H1 (cell line): ENCODE data around the gene TMEM106C. TPM values are rescaled to one million over a fixed set of nuclear protein-coding genes. Genes with fewer than 3 reads are reported as not detected.

Experiments
- CTCF ChIA-PET: fragments of 300-600 bp; sonication (Branson Sonifier 250); formaldehyde crosslinking; loops from one replicate; lab custom pipeline; 2021; ENCODE audit not compliant: partially characterized antibody; lab: Charles Lee
- POLR2A ChIA-PET: fragments of 300-600 bp; sonication (Branson Sonifier 250); formaldehyde crosslinking; loops from one replicate; lab custom pipeline; 2021; ENCODE audit warnings: inconsistent platforms; ENCODE audit not compliant: partially characterized antibody; lab: Charles Lee
- DNase-seq, 2 experiments: peaks; one replicate each; pipeline versions ENCODE4 v3.0.0 to v3.0.0-alpha.2; 2010 to 2022; ENCODE audit warnings: low spot score in 2 of 2, low read depth in 1 of 2, mixed read lengths in 1 of 2
- FAIRE-seq: peaks from 2 replicates; lab custom pipeline; 2011; peaks lifted over from hg19 to GRCh38; lab: Jason Lieb, UNC
- H2AFZ ChIP-seq: 2 replicates; pipeline ENCODE4 v1.8.1; 2012; ENCODE audit warnings: low read length, inconsistent platforms
- H2AK5ac ChIP-seq: 2 replicates; pipeline ENCODE4 v1.6.1; 2013; ENCODE audit warnings: low read depth, low read length
- H2BK120ac ChIP-seq: replicated peaks from 2 replicates; pipeline ENCODE3; 2013; ENCODE audit warnings: low read depth, low read length, inconsistent platforms
- H2BK12ac ChIP-seq: 2 replicates; pipeline ENCODE4 v1.6.1; 2013; ENCODE audit warnings: low read depth, low read length
- H2BK15ac ChIP-seq: 2 replicates; pipeline ENCODE4 v1.6.1; 2013; ENCODE audit warnings: low read length
- H2BK20ac ChIP-seq: 2 replicates; pipeline ENCODE4 v1.6.1; 2013; ENCODE audit warnings: low read length
- H2BK5ac ChIP-seq: 2 replicates; pipeline ENCODE4 v1.6.1; 2013; ENCODE audit warnings: low read depth, low read length
- H3K14ac ChIP-seq: 2 replicates; pipeline ENCODE4 v1.6.1; 2013; ENCODE audit warnings: inconsistent platforms; ENCODE audit not compliant: insufficient read length
- H3K18ac ChIP-seq: 2 replicates; pipeline ENCODE4 v1.6.1; 2013; ENCODE audit warnings: low read length; ENCODE audit errors: extremely low read depth
- H3K23ac ChIP-seq: 2 replicates; pipeline ENCODE4 v1.6.1; 2013; ENCODE audit warnings: inconsistent platforms; ENCODE audit not compliant: insufficient read length
- H3K23me2 ChIP-seq: 2 replicates; pipeline ENCODE4 v1.6.1; 2013; ENCODE audit warnings: low read depth, low read length
- H3K27ac ChIP-seq: 2 replicates; pipeline ENCODE4 v1.6.1; 2011; ENCODE audit warnings: low read depth, low read length, inconsistent platforms
- H3K27me3 ChIP-seq, 4 experiments: replicated peaks in 1 of 4; 1 replicate in 1 of 4; 2 replicates in 3 of 4; pipeline versions ENCODE4 v1.6.1 to v1.8.1; 2011 to 2013; ENCODE audit warnings: low read length in 3 of 4, mild to moderate bottlenecking in 3 of 4, inconsistent platforms in 2 of 4, mixed read lengths in 2 of 4, moderate library complexity in 1 of 4; ENCODE audit not compliant: control insufficient read depth in 3 of 4, insufficient read depth in 3 of 4; ENCODE audit errors: extremely low read depth in 1 of 4
- H3K36me3 ChIP-seq, 4 experiments: 2 replicates each; pipeline versions ENCODE4 v1.6.1 to v1.8.1; 2011 to 2013; ENCODE audit warnings: mild to moderate bottlenecking in 4 of 4, low read length in 3 of 4, moderate library complexity in 2 of 4, control low read depth in 1 of 4, inconsistent platforms in 1 of 4; ENCODE audit not compliant: insufficient read depth in 4 of 4, control insufficient read depth in 2 of 4
- H3K4ac ChIP-seq: replicated peaks from 2 replicates; pipeline ENCODE3; 2013; ENCODE audit warnings: low read length, low read depth, mixed read lengths, inconsistent platforms; ENCODE audit not compliant: insufficient read length
- H3K4me1 ChIP-seq, 4 experiments: replicated peaks in 1 of 4; 1 replicate in 1 of 4; 2 replicates in 3 of 4; pipeline versions ENCODE4 v1.6.1 to v1.8.1; 2011 to 2013; ENCODE audit warnings: low read length in 3 of 4, inconsistent platforms in 2 of 4, mixed read lengths in 1 of 4; ENCODE audit not compliant: insufficient read depth in 4 of 4, control insufficient read depth in 3 of 4
- H3K4me2 ChIP-seq, 2 experiments: 2 replicates each; pipeline versions ENCODE4 v1.6.1 to v1.8.1; 2011 to 2013; ENCODE audit warnings: low read depth in 2 of 2, low read length in 2 of 2, control low read depth in 1 of 2, inconsistent platforms in 1 of 2, mild to moderate bottlenecking in 1 of 2; ENCODE audit not compliant: insufficient read depth in 1 of 2
- H3K4me3 ChIP-seq, 4 experiments: fragments of 200-600, 300-600 bp in 1 of 4; sonication (generic), shearing (Covaris generic), sonication (Bioruptor Twin) in 1 of 4; 2 replicates each; pipeline versions ENCODE4 v1.5.1 to v1.8.1; 2011 to 2016; ENCODE audit warnings: low read length in 4 of 4, low read depth in 3 of 4, control low read depth in 2 of 4, inconsistent platforms in 2 of 4, mild to moderate bottlenecking in 2 of 4, mixed read lengths in 1 of 4, moderate library complexity in 1 of 4; ENCODE audit not compliant: insufficient read depth in 2 of 4; ENCODE audit errors: extremely low read depth in 1 of 4
- H3K56ac ChIP-seq: replicated peaks from 2 replicates; pipeline ENCODE3; 2013; ENCODE audit warnings: low read depth, mild to moderate bottlenecking, mixed read lengths, low read length, inconsistent platforms; ENCODE audit not compliant: insufficient read length
- H3K79me1 ChIP-seq: 2 replicates; pipeline ENCODE4 v1.6.1; 2013; ENCODE audit warnings: low read depth, low read length, control low read depth
- H3K79me2 ChIP-seq, 2 experiments: 2 replicates each; pipeline versions ENCODE4 v1.6.1 to v1.8.1; 2012 to 2013; ENCODE audit warnings: low read length in 2 of 2, mild to moderate bottlenecking in 2 of 2, inconsistent platforms in 1 of 2; ENCODE audit not compliant: insufficient read depth in 2 of 2, control insufficient read depth in 1 of 2
- H3K9ac ChIP-seq, 4 experiments: replicated peaks in 1 of 4; 1 replicate in 1 of 4; 2 replicates in 3 of 4; pipeline versions ENCODE4 v1.6.1 to v1.8.1; 2011 to 2013; ENCODE audit warnings: low read depth in 3 of 4, low read length in 3 of 4, control low read depth in 2 of 4, mild to moderate bottlenecking in 2 of 4, moderate library complexity in 2 of 4, inconsistent platforms in 1 of 4; ENCODE audit errors: extremely low read depth in 1 of 4
- H3K9me3 ChIP-seq, 2 experiments: 2 replicates each; pipeline versions ENCODE4 v1.6.1 to v1.8.1; 2012 to 2013; ENCODE audit warnings: mild to moderate bottlenecking in 2 of 2, moderate library complexity in 2 of 2, control low read depth in 1 of 2, inconsistent platforms in 1 of 2, low read depth in 1 of 2, low read length in 1 of 2, mixed read lengths in 1 of 2; ENCODE audit not compliant: insufficient read depth in 2 of 2
- H4K20me1 ChIP-seq, 2 experiments: replicated peaks in 1 of 2; 2 replicates each; pipeline versions ENCODE3 to v1.8.1; 2011 to 2013; ENCODE audit warnings: inconsistent platforms in 2 of 2, low read length in 2 of 2, mild to moderate bottlenecking in 1 of 2; ENCODE audit not compliant: insufficient read depth in 2 of 2, control insufficient read depth in 1 of 2
- H4K5ac ChIP-seq: 2 replicates; pipeline ENCODE4 v1.6.1; 2013; ENCODE audit warnings: low read length, low read depth, mixed read lengths, inconsistent platforms; ENCODE audit not compliant: insufficient read length
- H4K8ac ChIP-seq: 2 replicates; pipeline ENCODE4 v1.8.0; 2013; ENCODE audit warnings: mild to moderate bottlenecking, moderate library complexity, low read length, inconsistent platforms; ENCODE audit not compliant: insufficient read depth; ENCODE audit errors: extremely low read depth
- H4K91ac ChIP-seq: replicated peaks from 2 replicates; pipeline ENCODE3; 2013; ENCODE audit warnings: low read length, mixed read lengths, inconsistent platforms; ENCODE audit not compliant: insufficient read length
- CREB1 ChIP-seq: IDR thresholded peaks from 2 replicates; pipeline ENCODE4 v1.6.1; 2012; ENCODE audit warnings: inconsistent platforms
- E2F6 ChIP-seq: IDR thresholded peaks from 2 replicates; pipeline ENCODE4 v1.6.1; 2012; ENCODE audit warnings: inconsistent platforms
- EGR1 ChIP-seq: IDR thresholded peaks from 2 replicates; pipeline ENCODE4 v1.6.1; 2011; ENCODE audit warnings: low read depth, low read length, borderline replicate concordance
- EZH2 ChIP-seq: fragments of 200-600 bp; sonication (generic); IDR thresholded peaks from 2 replicates; pipeline ENCODE4 v1.7.1; 2012; ENCODE audit warnings: low read depth, mild to moderate bottlenecking, moderate library complexity, low read length, inconsistent platforms; ENCODE audit not compliant: severe bottlenecking
- MAX ChIP-seq: IDR thresholded peaks from 2 replicates; pipeline ENCODE4 v1.6.1; 2012; ENCODE audit warnings: inconsistent platforms
- RBBP5 ChIP-seq: IDR thresholded peaks from 2 replicates; pipeline ENCODE4 v1.7.1; 2012; ENCODE audit warnings: low read depth, mild to moderate bottlenecking, inconsistent platforms, low read length, moderate library complexity, borderline replicate concordance
- SAP30 ChIP-seq: fragments of 300-600 bp; sonication (generic); IDR thresholded peaks from 2 replicates; pipeline ENCODE4 v1.7.1; 2012; ENCODE audit warnings: low read length, moderate library complexity, mild to moderate bottlenecking, inconsistent platforms; ENCODE audit not compliant: insufficient read depth, insufficient replicate concordance
- SIN3A ChIP-seq, 2 experiments: IDR thresholded peaks in 1 of 2; conservative IDR thresholded peaks in 1 of 2; 2 replicates each; pipeline ENCODE4 v1.6.1; 2011 to 2012; ENCODE audit warnings: low read length in 2 of 2, improper control_type of control experiment in 1 of 2, low read depth in 1 of 2, mild to moderate bottlenecking in 1 of 2
- WGBS, 2 experiments: shearing (Covaris generic) in 1 of 2; methylation state at CpG; one replicate each; pipeline versions ENCODE4 v1.1.6 to v1.1.7; 2013 to 2015; ENCODE audit warnings: low lambda C conversion rate in 2 of 2, mixed read lengths in 2 of 2, inconsistent platforms in 1 of 2, low coverage in 1 of 2, missing lambda C conversion rate in 1 of 2; ENCODE audit not compliant: insufficient replicate concordance in 2 of 2, insufficient coverage in 1 of 2, insufficient read length in 1 of 2; ENCODE audit errors: extremely low coverage in 1 of 2, missing lambda C conversion rate in 1 of 2; 5-methylcytosine and 5-hydroxymethylcytosine counted together
- polyA plus RNA-seq, 7 experiments: library from polyadenylated mRNA; depleted of rRNA in 3 of 7; stranded (reverse) in 5 of 7; unstranded in 2 of 7; fragments of >200 nt in 5 of 7; fragments of 200-250 nt in 2 of 7; gene quantifications; 1 replicate in 5 of 7; 2 replicates in 1 of 7; 4 replicates in 1 of 7; pipeline versions ENCODE4 v1.2.1 to v1.2.3, GENCODE V29; 2011 to 2013; ENCODE audit warnings: missing spikeins in 2 of 7, mixed read lengths in 2 of 7
- total RNA-seq: library from RNA; stranded (reverse); fragmentation: NEBNext Ultra II Directional; extraction: Animal tissue kit (Norgen Biotek cat#: 25700); gene quantifications from 2 replicates; pipeline ENCODE4 v1.2.1, GENCODE V29; 2021

The TMEM106C gene
- total and polyA plus RNA-seq, 2 of the 8 experiments (the other 6 are each of a cell fraction or from before 2014, with no cell fraction given): 36.6 to 45.3 TPM

GRCh38 chr12:47954058-47954457 is 9.3 kb upstream of the TMEM106C start:
- Histone ChIP-seq H4K5ac (no peak overlapping the region), H3K4me2 (no peak overlapping the region), H3K79me2 (no peaks in the 10 kb centered on the region), H3K9ac (no peak overlapping the region), H2BK120ac (no peak overlapping the region), H3K14ac (no peak overlapping the region), H3K4ac (no peak overlapping the region), H2BK5ac (no peak overlapping the region), H3K9me3 (peaks cover 17% of the 10 kb centered on the region in 2 experiments), H4K20me1 (no peaks in the 10 kb centered on the region), H2BK20ac (no peak overlapping the region), H3K4me3 (no peak overlapping the region), H3K23me2 (no peaks in the 10 kb centered on the region), H2BK12ac (no peak overlapping the region), H3K18ac (no peak overlapping the region), H3K27ac (no peak overlapping the region), H3K79me1 (no peaks in the 10 kb centered on the region), H4K8ac (peak overlapping the region; percentile 22; the same call in 1 of the 2 replicates), H3K4me1 (no peaks in the 10 kb centered on the region; a peak in 1 of 7 replicates), H2AK5ac (no peak overlapping the region), H2BK15ac (no peak overlapping the region), H4K91ac (no peak overlapping the region), H3K27me3 (no peaks in the 10 kb centered on the region), H3K56ac (no peak overlapping the region), H3K36me3 (no peaks in the 10 kb centered on the region), H2AFZ (no peak overlapping the region), H3K23ac (no peak overlapping the region)
- POLR2A ChIA-PET: no interaction called here
- DNase-seq (no peak), FAIRE-seq (no peak)
- CTCF ChIA-PET: interaction anchor here (0.9 to 8.1 kb wide), 9 partner anchors 9 to 238 kb away, joined by 3 to 82 read pairs (median 4); partner anchors contain the start of genes CCDC184 and TMEM106C
- 96% methylated on average over 8 of the region's 8 CpGs; no CpG with 5 or more reads in 1 of the 2 experiments for WGBS, 2 experiments
- TF ChIP-seq CREB1 (no peak), E2F6 (no peak), EGR1 (no peak), MAX (no peak), SIN3A (conservative IDR thresholded peaks at IDR 0.05 in 1 of 2, IDR thresholded peaks at IDR 0.05 in 1 of 2; ENCODE audit: low read depth in 1 of 2, low read length in 2 of 2) (no peak), RBBP5 (no peak), EZH2 (no peak), SAP30 (no peak)
